CD4-positive, alpha-beta T cell treated with Interleukin-2 at 100 ng/mL for 4 hours (primary cell): ENCODE measurements around the gene CISTR.
"Not testable (repeated sequence)": the region's sequence is repeated elsewhere in the genome, so short reads cannot be mapped to it uniquely, and the experiment has no call there.

Experiments used
- DNase-seq: peaks from one replicate; pipeline ENCODE4 v3.0.0-alpha.2; 2020; ENCODE audit warnings: low spot score

Gene CISTR

GRCh38 chr12:53719649-53720048 lies 32.1 kb downstream of the CISTR start:
- no peak for DNase-seq

- not testable (repeated sequence) for DNase-seq
These were observed 33.2 kb downstream of the CISTR start for GRCh38 chr12:53718567-53718966.

- no peak for DNase-seq
These were observed 34.5 kb downstream of the CISTR start for GRCh38 chr12:53717319-53717718.

- no peak for DNase-seq
These were observed 37.8 kb downstream of the CISTR start for GRCh38 chr12:53714004-53714403.

GRCh38 chr12:53713516-53713915 lies 38.3 kb downstream of the CISTR start:
- no peak for DNase-seq

- DNase-seq, result no peak
These were observed 39.6 kb downstream of the CISTR start for GRCh38 chr12:53712059-53712643.

GRCh38 chr12:53710091-53710490 lies 41.7 kb downstream of the CISTR start:
- DNase-seq, result no peak

GRCh38 chr12:53709671-53710070 lies 42.1 kb downstream of the CISTR start:
- DNase-seq, result no peak

GRCh38 chr12:53706080-53706479 lies 45.7 kb downstream of the CISTR start:
- DNase-seq, result no peak

- DNase-seq, result no peak
These were observed 48.0 kb downstream of the CISTR start for GRCh38 chr12:53703756-53704155.

GRCh38 chr12:53701518-53702264 lies 50.1 kb downstream of the CISTR start:
- DNase-seq, result peak; percentile 74

- no peak for DNase-seq
These were observed 51.2 kb downstream of the CISTR start for GRCh38 chr12:53700567-53700966.

GRCh38 chr12:53699678-53700025 lies 52.1 kb downstream of the CISTR start:
- no peak for DNase-seq

GRCh38 chr12:53698948-53699677 lies 52.7 kb downstream of the CISTR start:
- DNase-seq, result no peak

- no peak for DNase-seq
These were observed 55.0 kb downstream of the CISTR start for GRCh38 chr12:53696655-53697331.
